ENCODE results near the gene MRI1. TPM values are rescaled to one million over a fixed set of nuclear protein-coding genes. Genes with fewer than 3 reads are reported as not detected.
"Not testable (repeated sequence)": the region's sequence is repeated elsewhere in the genome, so short reads cannot be mapped to it uniquely, and the experiment has no call there.

Gene MRI1
- polyA plus RNA-seq, 1 donor from 2014 or later: 17.6 TPM

- peaks cover 12 to 14% (median 13%) of the 10 kb centered on the region in 3 donors for H3K4me1 Mint-ChIP-seq
- H3K9me3 Mint-ChIP-seq: no peaks in the 10 kb centered on the region
- H3K27me3 Mint-ChIP-seq: no peaks in the 10 kb centered on the region
- H3K4me3 Mint-ChIP-seq: no peak overlapping the region
- no peaks in the 10 kb centered on the region for H3K36me3 Mint-ChIP-seq
- no peak overlapping the region for H3K27ac Mint-ChIP-seq
Observed at GRCh38 chr19:13770013-13770635, 5.8 kb downstream of the MRI1 start.

- Mint-ChIP-seq H3K4me1 (peaks cover 16 to 18% (median 18%) of the 10 kb centered on the region in 3 donors), H3K27me3 (no peaks in the 10 kb centered on the region), H3K27ac (peak within 1 kb of the TSS; percentile 87 to 98 (median 98)), H3K36me3 (peaks cover 4% of the 10 kb centered on the region), H3K4me3 (peak within 1 kb of the TSS; percentile 95 to 100 (median 100)), H3K9me3 (no peaks in the 10 kb centered on the region)
Observed at GRCh38 chr19:13774217-13775191, 10.2 kb downstream of the MRI1 start, which contains the start of gene C19orf53. TSS of gene C19orf53 (plus strand) at chr19:13774456. CDS start at chr19:13774478, 22 bp downstream.

GRCh38 chr19:13778398-13778797, 14.1 kb downstream of the MRI1 start:
- Mint-ChIP-seq H3K27ac (no peak overlapping the region), H3K4me3 (peak overlapping the region in 1 of 4 donors; percentile 67), H3K9me3 (no peaks in the 10 kb centered on the region), H3K4me1 (peaks cover 23 to 27% (median 24%) of the 10 kb centered on the region in 3 donors), H3K27me3 (no peaks in the 10 kb centered on the region), H3K36me3 (peaks cover 4% of the 10 kb centered on the region)

- Mint-ChIP-seq H3K9me3 (no peaks in the 10 kb centered on the region), H3K4me1 (peaks cover 28 to 32% (median 28%) of the 10 kb centered on the region in 3 donors), H3K27me3 (peaks cover 2% of the 10 kb centered on the region), H3K4me3 (peak overlapping the region in 2 of 4 donors; percentile 33 to 45), H3K27ac (peak overlapping the region in 1 of 3 donors; percentile 31), H3K36me3 (peaks cover 4% of the 10 kb centered on the region)
Observed at GRCh38 chr19:13778847-13779246, 14.5 kb downstream of the MRI1 start.

GRCh38 chr19:13779794-13780193, 15.5 kb downstream of the MRI1 start:
- H3K9me3 Mint-ChIP-seq, H3K27ac Mint-ChIP-seq, H3K27me3 Mint-ChIP-seq, H3K36me3 Mint-ChIP-seq, H3K4me3 Mint-ChIP-seq: not testable (repeated sequence)
- peaks cover 27 to 30% (median 27%) of the 10 kb centered on the region in 3 donors for H3K4me1 Mint-ChIP-seq

GRCh38 chr19:13781547-13781946, 17.2 kb downstream of the MRI1 start:
- H3K4me3 Mint-ChIP-seq: no peak overlapping the region
- peaks cover 2% of the 10 kb centered on the region for H3K36me3 Mint-ChIP-seq
- no peak overlapping the region for H3K27ac Mint-ChIP-seq
- peaks cover 20 to 24% (median 21%) of the 10 kb centered on the region in 3 donors for H3K4me1 Mint-ChIP-seq
- H3K27me3 Mint-ChIP-seq: peaks cover 4% of the 10 kb centered on the region
- no peaks in the 10 kb centered on the region for H3K9me3 Mint-ChIP-seq

GRCh38 chr19:13782537-13782936, 18.2 kb downstream of the MRI1 start:
- Mint-ChIP-seq H3K9me3 (no peaks in the 10 kb centered on the region), H3K27me3 (peaks cover 4% of the 10 kb centered on the region), H3K4me1 (peaks cover 19 to 24% (median 23%) of the 10 kb centered on the region in 3 donors), H3K4me3 (no peak overlapping the region), H3K36me3 (peaks cover 2% of the 10 kb centered on the region), H3K27ac (peak overlapping the region; percentile 63 to 86 (median 69))

GRCh38 chr19:13783565-13784500, 19.5 kb downstream of the MRI1 start:
- Mint-ChIP-seq H3K36me3 (peaks cover 2% of the 10 kb centered on the region), H3K9me3 (no peaks in the 10 kb centered on the region), H3K27me3 (peaks cover 4% of the 10 kb centered on the region), H3K27ac (peak overlapping the region; percentile 69 to 86 (median 83)), H3K4me3 (peak overlapping the region in 3 of 4 donors; percentile 20 to 70 (median 65)), H3K4me1 (peaks cover 24 to 29% (median 28%) of the 10 kb centered on the region in 3 donors)

- H3K4me1 Mint-ChIP-seq: peaks cover 27 to 33% (median 32%) of the 10 kb centered on the region in 3 donors
- H3K36me3 Mint-ChIP-seq: no peaks in the 10 kb centered on the region
- H3K27me3 Mint-ChIP-seq: peaks cover 4% of the 10 kb centered on the region
- peak overlapping the region; percentile 42 to 80 (median 60) for H3K4me3 Mint-ChIP-seq
- H3K27ac Mint-ChIP-seq: peak overlapping the region in 2 of 3 donors; percentile 14 to 86
- H3K9me3 Mint-ChIP-seq: no peaks in the 10 kb centered on the region
Observed at GRCh38 chr19:13784731-13785452, 20.6 kb downstream of the MRI1 start.

GRCh38 chr19:13788991-13789390, 24.7 kb downstream of the MRI1 start:
- H3K27ac Mint-ChIP-seq: peak overlapping the region; percentile 77 to 89 (median 81)
- peak overlapping the region; percentile 60 to 90 (median 80) for H3K4me3 Mint-ChIP-seq
- no peaks in the 10 kb centered on the region for H3K9me3 Mint-ChIP-seq
- H3K36me3 Mint-ChIP-seq: no peaks in the 10 kb centered on the region
- H3K27me3 Mint-ChIP-seq: peaks cover 2% of the 10 kb centered on the region
- peaks cover 24 to 28% (median 24%) of the 10 kb centered on the region in 3 donors for H3K4me1 Mint-ChIP-seq

- Mint-ChIP-seq H3K4me1 (peaks cover 23 to 29% (median 27%) of the 10 kb centered on the region in 3 donors), H3K4me3 (peak overlapping the region; percentile 64 to 92 (median 81)), H3K9me3 (no peaks in the 10 kb centered on the region), H3K27me3 (no peaks in the 10 kb centered on the region), H3K36me3 (no peaks in the 10 kb centered on the region), H3K27ac (peak overlapping the region; percentile 62 to 91 (median 84))
Observed at GRCh38 chr19:13790354-13790753, 26.0 kb downstream of the MRI1 start.

- not testable (repeated sequence) for H3K27ac Mint-ChIP-seq, H3K36me3 Mint-ChIP-seq, H3K27me3 Mint-ChIP-seq, H3K9me3 Mint-ChIP-seq
- Mint-ChIP-seq H3K4me1 (peaks cover 23 to 29% (median 27%) of the 10 kb centered on the region in 3 donors), H3K4me3 (peak overlapping the region in 3 of 4 donors; percentile 12 to 99 (median 72))
Observed at GRCh38 chr19:13793317-13793716, 29.0 kb downstream of the MRI1 start.

- Mint-ChIP-seq H3K4me1 (peaks cover 18 to 23% (median 22%) of the 10 kb centered on the region in 3 donors), H3K4me3 (peak overlapping the region; percentile 93 to 100 (median 99)), H3K9me3 (no peaks in the 10 kb centered on the region), H3K36me3 (no peaks in the 10 kb centered on the region), H3K27ac (peak overlapping the region; percentile 95 to 99 (median 97)), H3K27me3 (no peaks in the 10 kb centered on the region)
Observed at GRCh38 chr19:13794398-13794756, 30.1 kb downstream of the MRI1 start.
